Gastroesophageal sphincter (tissue), 3 donors: ENCODE results near the gene LNX1.

Experiments used
- POLR2A ChIP-seq, 2 donors: fragments of 450-650 bp; IDR thresholded peaks; one replicate each; pipeline ENCODE4 v1.6.1; 2017; ENCODE audit warnings: antibody characterized with exemption in 2 of 2, mild to moderate bottlenecking in 2 of 2, moderate library complexity in 1 of 2
- POLR2AphosphoS5 ChIP-seq: sonication (generic); formaldehyde crosslinking; IDR thresholded peaks from one replicate; pipeline ENCODE4 v1.6.1; 2017; ENCODE audit warnings: antibody characterized with exemption
- TF ChIP-seq, protein P1 (sequence below), 4 experiments: fragments of 200-600 bp in 2 of 4; fragments of 450-650 bp in 2 of 4; sonication (generic) in 1 of 4; IDR thresholded peaks; one replicate each; pipeline ENCODE4 v1.5.1; 2017 to 2019; ENCODE audit warnings: antibody characterized with exemption in 4 of 4, mild to moderate bottlenecking in 2 of 4, moderate library complexity in 2 of 4

GRCh38 chr4:53534684-53535083, 56.6 kb downstream of the LNX1 start:
- TF ChIP-seq POLR2A (IDR thresholded peaks at IDR 0.05) (no peak), POLR2AphosphoS5 (no peak)
- TF ChIP-seq, protein P1, sequence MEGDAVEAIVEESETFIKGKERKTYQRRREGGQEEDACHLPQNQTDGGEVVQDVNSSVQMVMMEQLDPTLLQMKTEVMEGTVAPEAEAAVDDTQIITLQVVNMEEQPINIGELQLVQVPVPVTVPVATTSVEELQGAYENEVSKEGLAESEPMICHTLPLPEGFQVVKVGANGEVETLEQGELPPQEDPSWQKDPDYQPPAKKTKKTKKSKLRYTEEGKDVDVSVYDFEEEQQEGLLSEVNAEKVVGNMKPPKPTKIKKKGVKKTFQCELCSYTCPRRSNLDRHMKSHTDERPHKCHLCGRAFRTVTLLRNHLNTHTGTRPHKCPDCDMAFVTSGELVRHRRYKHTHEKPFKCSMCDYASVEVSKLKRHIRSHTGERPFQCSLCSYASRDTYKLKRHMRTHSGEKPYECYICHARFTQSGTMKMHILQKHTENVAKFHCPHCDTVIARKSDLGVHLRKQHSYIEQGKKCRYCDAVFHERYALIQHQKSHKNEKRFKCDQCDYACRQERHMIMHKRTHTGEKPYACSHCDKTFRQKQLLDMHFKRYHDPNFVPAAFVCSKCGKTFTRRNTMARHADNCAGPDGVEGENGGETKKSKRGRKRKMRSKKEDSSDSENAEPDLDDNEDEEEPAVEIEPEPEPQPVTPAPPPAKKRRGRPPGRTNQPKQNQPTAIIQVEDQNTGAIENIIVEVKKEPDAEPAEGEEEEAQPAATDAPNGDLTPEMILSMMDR (IDR thresholded peaks at IDR 0.05): no peak
